ENCODE measurements around the gene SMIM13.

The SMIM13 gene

DNA sequence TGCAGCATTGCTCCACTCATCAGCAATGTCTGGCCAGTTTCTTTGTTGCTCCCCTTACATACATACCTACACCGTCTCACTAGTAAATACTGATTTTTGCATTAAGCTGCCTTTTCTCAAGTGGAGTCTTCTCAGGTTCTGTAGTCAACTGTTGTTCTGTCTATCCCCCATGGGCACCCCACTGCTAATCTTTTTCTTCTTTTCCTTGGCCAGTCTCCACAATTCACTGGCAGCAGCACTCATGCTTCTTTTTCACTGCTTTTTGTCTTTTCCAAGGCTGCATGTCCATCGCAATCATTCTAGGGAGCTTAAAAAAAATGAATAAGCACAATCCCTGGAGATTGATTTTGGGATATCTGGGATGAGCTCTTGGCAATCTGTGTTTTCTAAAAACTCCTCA is 28.2 kb downstream of the SMIM13 start:
- H3K4me3 ChIP-seq (ENCODE audit: low read depth, low read length) = no peak overlapping the region
- DNase-seq (ENCODE audit: low read depth) = no peak
- TF ChIP-seq, protein P1, sequence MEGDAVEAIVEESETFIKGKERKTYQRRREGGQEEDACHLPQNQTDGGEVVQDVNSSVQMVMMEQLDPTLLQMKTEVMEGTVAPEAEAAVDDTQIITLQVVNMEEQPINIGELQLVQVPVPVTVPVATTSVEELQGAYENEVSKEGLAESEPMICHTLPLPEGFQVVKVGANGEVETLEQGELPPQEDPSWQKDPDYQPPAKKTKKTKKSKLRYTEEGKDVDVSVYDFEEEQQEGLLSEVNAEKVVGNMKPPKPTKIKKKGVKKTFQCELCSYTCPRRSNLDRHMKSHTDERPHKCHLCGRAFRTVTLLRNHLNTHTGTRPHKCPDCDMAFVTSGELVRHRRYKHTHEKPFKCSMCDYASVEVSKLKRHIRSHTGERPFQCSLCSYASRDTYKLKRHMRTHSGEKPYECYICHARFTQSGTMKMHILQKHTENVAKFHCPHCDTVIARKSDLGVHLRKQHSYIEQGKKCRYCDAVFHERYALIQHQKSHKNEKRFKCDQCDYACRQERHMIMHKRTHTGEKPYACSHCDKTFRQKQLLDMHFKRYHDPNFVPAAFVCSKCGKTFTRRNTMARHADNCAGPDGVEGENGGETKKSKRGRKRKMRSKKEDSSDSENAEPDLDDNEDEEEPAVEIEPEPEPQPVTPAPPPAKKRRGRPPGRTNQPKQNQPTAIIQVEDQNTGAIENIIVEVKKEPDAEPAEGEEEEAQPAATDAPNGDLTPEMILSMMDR (IDR thresholded peaks at IDR 0.05; ENCODE audit: control insufficient read depth, extremely low read depth, insufficient read depth) = no peak

DNA sequence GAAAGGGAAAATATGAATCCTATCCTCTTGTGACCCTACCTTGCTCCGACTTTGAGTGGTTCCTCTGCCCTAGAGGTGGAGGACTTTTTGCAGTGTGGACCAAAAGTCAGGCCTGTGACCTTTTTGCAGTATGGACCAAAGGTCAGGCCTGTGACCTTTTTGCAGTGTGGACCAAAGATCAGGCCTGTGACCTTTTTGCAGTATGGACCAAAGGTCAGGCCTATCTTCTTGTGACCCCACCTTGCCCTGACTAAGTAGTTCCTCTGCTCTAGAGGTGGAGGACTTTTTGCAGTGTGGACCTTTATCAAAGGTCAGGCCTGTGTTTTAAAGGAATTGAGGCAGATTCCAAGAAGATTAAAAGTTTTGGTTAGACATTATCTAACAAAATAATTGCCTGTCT is 28.7 kb downstream of the SMIM13 start:
- H3K4me3 ChIP-seq (ENCODE audit: low read depth, low read length) = no peak overlapping the region
- TF ChIP-seq, protein P1 (IDR thresholded peaks at IDR 0.05; ENCODE audit: control insufficient read depth, extremely low read depth, insufficient read depth) = no peak
- DNase-seq (ENCODE audit: low read depth) = no peak

DNA sequence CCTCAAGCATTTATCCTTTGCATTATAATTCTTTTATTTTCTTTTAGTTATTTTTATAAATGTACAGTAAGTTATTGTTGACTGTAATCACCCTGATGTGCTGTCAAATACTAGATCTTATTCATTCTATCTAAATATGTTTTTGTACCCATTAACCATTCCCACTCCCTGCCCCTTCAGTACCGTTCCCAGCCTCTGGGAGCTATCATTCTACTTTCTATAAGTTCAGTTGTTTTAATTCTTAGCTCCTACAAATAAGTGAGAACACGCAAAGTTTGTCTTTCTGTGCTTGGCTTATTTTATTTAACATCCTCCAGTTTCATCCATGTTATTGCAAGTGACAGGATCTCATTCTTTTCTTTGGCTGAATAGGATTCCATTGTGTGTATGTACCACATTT is 30.3 kb downstream of the SMIM13 start:
- TF ChIP-seq, protein P1 (IDR thresholded peaks at IDR 0.05; ENCODE audit: control insufficient read depth, extremely low read depth, insufficient read depth) = no peak
- no peak overlapping the region for H3K4me3 ChIP-seq (ENCODE audit: low read depth, low read length)
- no peak for DNase-seq (ENCODE audit: low read depth)

DNA sequence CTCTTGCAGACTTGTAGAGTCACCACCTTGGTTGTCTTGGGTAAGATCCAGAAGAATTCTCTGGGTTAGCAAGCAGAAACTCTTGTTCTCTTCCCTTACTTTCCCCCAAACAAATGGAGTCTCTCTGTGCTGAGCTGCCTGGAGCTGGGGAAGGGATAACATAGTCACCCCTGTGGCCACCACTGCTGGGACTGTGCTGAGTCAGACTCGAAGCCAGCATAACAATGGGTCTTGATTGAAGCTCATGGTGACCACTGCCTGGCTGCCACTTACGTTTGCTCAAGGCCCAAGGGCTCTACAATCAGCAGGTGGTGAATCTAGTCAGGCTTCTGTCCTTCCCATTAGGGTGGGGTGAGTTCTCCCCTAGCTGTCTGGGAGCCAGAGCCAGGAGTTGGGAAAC is 33.2 kb downstream of the SMIM13 start:
- peak; percentile 68 for DNase-seq (ENCODE audit: low read depth)
- no peak overlapping the region for H3K4me3 ChIP-seq (ENCODE audit: low read depth, low read length)
- TF ChIP-seq, protein P1 (IDR thresholded peaks at IDR 0.05; ENCODE audit: control insufficient read depth, extremely low read depth, insufficient read depth) = no peak

DNA sequence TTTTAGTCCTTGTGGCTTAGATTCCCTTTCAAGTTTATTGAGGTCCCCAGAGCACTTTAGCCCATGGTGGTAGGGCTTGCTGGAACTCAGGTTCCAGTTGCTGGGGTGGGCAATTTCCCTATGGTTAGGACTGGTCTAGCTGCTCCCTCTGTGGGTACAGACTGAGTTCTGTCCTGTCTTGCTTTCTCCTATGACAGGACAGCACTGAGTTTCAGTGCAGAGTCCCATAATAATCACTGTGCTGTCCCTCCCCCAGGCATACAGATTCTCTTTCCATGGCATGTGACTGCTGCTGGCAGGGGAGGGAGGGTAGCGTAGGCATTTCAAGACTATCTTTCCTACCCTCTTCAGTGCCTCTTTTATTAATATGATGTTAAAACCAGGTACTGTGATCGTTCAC is 35.0 kb downstream of the SMIM13 start:
- no peak for DNase-seq (ENCODE audit: low read depth)
- no peak overlapping the region for H3K4me3 ChIP-seq (ENCODE audit: low read depth, low read length)
- TF ChIP-seq, protein P1 (IDR thresholded peaks at IDR 0.05; ENCODE audit: control insufficient read depth, extremely low read depth, insufficient read depth) = no peak

DNA sequence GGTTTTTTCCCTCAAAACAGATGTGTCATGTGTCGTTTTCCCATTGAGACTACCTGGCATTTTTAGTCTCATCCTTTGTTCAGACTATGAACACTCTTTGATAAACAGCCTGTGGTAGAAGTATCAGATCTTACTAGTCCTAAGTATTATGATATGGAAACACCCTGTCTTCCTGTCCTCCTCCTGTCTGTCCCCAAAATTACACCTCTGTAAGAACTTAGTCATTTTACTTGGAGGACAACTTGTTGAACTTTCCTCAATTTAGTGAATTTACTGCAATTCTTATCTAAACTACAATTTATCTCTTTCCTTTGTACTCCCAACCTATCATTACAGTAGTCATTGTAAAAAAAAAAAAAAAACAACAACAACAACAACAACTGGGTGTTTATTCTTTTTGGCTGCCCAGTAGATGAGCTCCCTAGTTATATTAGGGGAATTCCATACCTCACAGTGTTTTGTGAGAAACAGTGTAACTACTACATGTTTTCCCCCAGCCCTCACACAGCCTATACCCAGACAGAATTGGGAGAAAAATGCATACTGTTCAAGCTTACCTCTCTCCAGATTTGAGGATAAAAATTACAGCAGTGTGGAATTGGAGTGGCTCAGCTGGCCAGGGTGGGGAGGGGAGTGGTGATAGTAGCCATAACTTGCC is 36.4 kb downstream of the SMIM13 start:
- no peak overlapping the region for H3K4me3 ChIP-seq (ENCODE audit: low read depth, low read length)
- TF ChIP-seq, protein P1 (IDR thresholded peaks at IDR 0.05; ENCODE audit: control insufficient read depth, extremely low read depth, insufficient read depth) = no peak
- DNase-seq (ENCODE audit: low read depth) = no peak

DNA sequence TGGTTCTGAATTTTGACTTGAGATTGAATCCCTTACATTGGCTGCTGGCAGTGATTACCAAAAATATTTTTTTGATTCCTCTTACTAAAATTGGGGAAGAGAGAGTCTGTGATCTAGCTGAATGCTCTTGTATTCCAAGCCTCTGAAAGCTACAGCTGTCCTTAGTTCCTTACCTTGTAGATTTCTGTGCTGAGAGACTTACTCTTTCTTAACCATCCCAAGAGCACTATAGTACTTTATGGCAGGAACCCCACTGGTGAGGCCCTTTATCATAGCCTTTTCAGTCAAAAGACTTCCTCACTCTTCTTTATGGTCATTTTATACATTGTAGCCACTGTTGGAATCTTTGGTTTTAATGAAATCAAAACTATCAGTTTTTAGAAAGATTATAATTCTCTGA is 37.0 kb downstream of the SMIM13 start:
- H3K4me3 ChIP-seq (ENCODE audit: low read depth, low read length) = no peak overlapping the region
- TF ChIP-seq, protein P1 (IDR thresholded peaks at IDR 0.05; ENCODE audit: control insufficient read depth, extremely low read depth, insufficient read depth) = no peak
- DNase-seq (ENCODE audit: low read depth) = no peak
